ENCODE results near the gene C16orf82.
"Not testable (repeated sequence)": the region's sequence is repeated elsewhere in the genome, so short reads cannot be mapped to it uniquely, and the experiment has no call there.

Gene C16orf82

GRCh38 chr16:27066668-27067537, at the start of gene C16orf82:
Gene C16orf82, plus strand, starts transcription at chr16:27066927.
- DNase-seq (ENCODE audit: low spot score) = no peak

DNA sequence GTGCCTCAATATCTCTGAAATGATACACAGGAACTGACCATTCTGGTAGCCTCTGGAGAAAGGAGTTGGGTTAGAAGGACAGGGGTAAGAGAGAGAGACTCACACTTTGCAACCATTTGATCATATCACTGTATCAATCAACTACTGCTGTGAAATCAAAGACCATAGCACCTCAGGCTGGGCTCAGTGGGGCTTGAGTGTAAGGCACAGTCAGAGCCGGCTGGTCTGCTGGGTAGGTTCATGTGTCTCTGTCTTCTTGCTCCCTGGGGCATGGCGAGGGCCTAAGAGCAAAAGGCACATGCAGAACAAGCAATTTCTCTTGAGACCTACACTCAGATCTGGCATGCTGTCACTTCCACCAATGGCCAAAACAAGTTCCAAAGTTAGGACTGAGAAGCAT, 46.7 kb upstream of the C16orf82 start:
- DNase-seq (ENCODE audit: low spot score) = no peak

- no peak for DNase-seq (ENCODE audit: low spot score)
These were observed 42.7 kb upstream of the C16orf82 start for GRCh38 chr16:27024010-27024409.

DNA sequence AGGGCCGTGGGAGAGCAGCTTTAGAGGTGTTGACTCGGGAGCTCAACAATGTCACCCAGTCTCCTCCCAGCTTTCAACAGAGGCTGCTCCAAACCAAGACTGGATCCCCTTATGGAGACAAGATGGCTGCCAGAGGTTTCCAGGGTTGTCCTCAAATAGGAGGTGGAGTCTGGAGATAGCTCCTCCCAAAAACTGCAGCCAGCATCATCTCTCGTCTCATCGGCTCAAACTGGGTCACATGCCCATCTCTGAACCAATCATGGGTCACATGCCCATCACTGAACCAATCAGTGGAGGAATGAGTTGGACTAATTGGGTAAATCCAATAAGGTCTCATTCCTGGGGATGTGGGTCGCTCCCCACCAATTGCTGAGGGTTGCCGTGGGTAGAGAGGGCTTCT, 41.1 kb upstream of the C16orf82 start:
- no peak for DNase-seq (ENCODE audit: low spot score)

- no peak for DNase-seq (ENCODE audit: low spot score)
These were observed 38.8 kb upstream of the C16orf82 start for GRCh38 chr16:27027971-27028370.

- no peak for DNase-seq (ENCODE audit: low spot score)
These were observed 38.1 kb upstream of the C16orf82 start for GRCh38 chr16:27028591-27029110.

GRCh38 chr16:27029525-27029924, 37.2 kb upstream of the C16orf82 start:
- no peak for DNase-seq (ENCODE audit: low spot score)

DNA sequence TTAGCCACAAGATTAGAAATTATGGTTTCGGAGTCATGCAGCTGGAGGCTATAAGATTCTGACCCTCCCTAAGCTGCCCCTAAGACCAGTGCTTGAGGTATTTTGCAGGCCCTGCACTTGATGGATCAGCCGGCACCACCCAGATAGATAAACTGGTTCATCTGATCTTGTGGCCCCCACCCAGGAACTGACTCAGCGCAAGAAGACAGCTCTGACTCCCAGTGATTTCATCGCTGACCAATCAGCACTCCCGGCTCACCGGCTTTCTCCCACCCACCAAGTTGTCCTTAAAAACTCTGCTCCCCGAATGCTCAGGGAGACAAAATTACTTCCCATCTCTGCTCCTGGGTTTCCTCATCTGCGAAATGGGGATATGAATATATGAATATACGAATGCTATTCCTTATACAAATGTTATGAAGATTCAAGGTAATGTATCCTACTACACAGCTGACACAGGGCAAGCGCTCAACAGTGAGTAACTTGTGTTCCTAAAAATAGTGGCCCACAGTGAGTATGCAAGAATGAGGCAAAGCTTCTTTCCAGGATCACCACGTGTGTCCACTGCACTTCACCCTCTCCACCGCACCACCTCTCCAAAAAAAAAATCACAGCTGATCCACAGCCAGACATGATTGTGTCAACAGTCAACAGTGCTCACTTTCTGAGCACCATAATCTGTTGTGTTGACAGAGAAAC, 33.3 kb upstream of the C16orf82 start:
- DNase-seq (ENCODE audit: low spot score) = no peak

GRCh38 chr16:27040732-27041131, 26.0 kb upstream of the C16orf82 start:
- DNase-seq (ENCODE audit: low spot score) = no peak

- no peak for DNase-seq (ENCODE audit: low spot score)
These were observed 19.7 kb upstream of the C16orf82 start for GRCh38 chr16:27046958-27047518.

GRCh38 chr16:27048316-27048715, 18.4 kb upstream of the C16orf82 start:
- no peak for DNase-seq (ENCODE audit: low spot score)

- no peak for DNase-seq (ENCODE audit: low spot score)
These were observed 17.6 kb upstream of the C16orf82 start for GRCh38 chr16:27049117-27049516.

DNA sequence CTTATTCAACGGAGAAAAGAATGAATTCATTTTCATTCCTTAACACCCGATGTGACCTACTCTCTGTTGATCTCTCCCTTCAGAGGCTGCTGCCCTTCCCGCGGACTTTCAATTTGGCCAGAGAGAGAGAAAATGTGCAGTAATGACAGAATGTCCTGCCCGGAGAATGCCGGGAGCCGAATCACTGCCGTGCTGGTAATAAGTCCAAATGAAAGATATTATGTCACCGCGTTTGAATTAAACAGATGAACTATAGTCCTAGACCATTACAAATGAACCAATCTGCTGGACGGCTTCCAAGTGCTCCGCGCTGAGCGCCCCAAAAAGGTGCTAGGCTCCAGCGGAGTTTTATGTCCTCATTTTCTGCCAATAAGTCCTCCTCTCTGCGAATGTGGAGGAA, 14.7 kb upstream of the C16orf82 start:
- no peak for DNase-seq (ENCODE audit: low spot score)

DNA sequence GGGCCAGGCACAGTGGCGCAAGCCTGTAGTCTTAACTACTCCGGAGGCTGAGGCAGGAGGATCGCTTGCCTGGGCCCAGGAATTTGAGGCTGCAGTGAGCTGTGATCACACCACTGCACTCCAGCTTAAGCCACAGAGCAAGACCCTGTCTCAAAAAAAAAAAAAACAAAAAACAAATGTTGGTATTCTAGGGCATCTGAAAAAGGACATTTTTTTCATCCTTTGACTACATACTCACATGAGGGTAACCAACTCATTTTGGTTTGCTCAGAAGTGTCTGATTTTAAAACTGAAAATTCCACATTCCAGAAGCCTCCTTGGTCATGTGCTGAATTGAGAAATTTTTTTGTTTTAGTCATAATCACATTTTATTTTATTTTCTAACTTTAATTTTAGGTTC, 12.7 kb upstream of the C16orf82 start:
- no peak for DNase-seq (ENCODE audit: low spot score)

GRCh38 chr16:27058299-27058698, 8.4 kb upstream of the C16orf82 start:
- DNase-seq (ENCODE audit: low spot score) = no peak

GRCh38 chr16:27070776-27071175, 4.0 kb downstream of the C16orf82 start:
- no peak for DNase-seq (ENCODE audit: low spot score)

- DNase-seq (ENCODE audit: low spot score) = no peak
These were observed 7.0 kb downstream of the C16orf82 start for GRCh38 chr16:27073733-27074132.

DNA sequence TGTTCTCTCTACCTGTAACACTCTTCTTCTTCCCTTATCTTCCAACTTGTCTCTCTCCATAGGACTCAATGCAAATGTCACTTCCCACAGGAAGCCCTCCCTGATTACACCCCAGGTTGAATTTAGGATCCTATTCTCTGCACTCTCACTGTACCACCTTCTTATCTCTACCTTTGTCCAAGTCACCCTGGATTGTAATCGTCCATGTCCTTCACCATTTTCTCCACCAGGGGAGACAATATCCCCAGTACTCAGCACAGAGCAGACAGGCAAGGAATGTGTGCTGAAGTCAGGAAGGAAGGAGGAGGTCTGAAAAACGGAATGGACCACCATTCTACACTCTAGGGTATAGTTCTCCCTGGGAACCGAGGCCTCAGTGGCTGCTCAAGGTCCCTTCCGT, 14.2 kb downstream of the C16orf82 start:
- DNase-seq (ENCODE audit: low spot score) = no peak

DNA sequence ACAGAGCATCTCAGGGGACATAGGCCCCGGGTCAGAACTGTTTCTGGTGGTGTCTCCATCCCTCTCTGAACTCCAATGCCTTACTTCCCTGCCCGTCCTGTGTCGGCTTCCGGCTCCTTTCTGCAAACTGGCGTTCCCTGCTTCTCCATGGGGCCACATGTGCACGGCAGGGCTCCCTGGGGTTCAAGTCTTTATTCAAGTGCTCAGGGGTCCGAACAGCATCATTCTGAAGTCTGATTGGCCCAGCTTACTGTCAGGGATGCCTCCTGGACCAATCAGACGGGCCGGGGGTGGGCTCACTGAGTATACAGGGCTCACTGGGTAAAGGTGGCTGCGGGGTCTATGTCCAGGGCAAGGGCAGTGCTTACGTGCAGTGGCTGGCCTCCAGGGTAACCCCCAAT, 17.1 kb downstream of the C16orf82 start:
- no peak for DNase-seq (ENCODE audit: low spot score)

DNA sequence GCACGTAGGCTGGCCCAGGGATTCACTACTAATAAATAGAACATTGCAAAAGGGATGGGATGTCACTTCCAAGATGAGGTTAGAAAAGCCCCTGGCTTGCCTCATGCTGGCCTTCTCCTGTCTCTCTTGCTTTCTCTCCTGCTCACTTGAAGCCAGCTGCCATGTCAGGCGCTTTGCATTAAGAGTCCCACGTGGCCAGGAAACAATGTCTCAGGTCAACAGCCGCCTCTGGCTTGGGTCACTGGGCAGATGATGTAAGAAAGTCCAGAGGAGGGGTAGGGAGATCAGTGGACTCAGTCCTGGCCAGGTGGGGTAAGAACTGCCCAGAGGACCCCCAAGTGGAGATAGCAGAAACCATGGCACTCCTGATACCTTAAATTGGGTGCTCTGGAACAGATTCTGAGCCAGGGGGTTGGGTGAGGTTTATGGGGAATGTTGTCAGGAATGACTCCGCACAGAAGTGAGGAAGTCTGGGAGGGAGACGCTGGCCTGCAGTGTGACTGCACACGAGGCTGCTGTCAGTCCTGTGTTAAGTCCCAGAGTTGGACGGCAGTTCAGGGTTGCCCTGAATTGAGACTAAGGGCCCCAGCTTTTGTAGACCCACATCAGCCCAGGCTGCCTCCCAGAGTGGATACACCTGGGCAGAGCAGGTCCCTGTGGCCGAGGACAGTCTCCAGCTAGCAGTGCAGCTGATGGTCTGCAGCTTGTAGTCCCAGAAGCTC, 17.7 kb downstream of the C16orf82 start:
- DNase-seq (ENCODE audit: low spot score) = no peak

DNA sequence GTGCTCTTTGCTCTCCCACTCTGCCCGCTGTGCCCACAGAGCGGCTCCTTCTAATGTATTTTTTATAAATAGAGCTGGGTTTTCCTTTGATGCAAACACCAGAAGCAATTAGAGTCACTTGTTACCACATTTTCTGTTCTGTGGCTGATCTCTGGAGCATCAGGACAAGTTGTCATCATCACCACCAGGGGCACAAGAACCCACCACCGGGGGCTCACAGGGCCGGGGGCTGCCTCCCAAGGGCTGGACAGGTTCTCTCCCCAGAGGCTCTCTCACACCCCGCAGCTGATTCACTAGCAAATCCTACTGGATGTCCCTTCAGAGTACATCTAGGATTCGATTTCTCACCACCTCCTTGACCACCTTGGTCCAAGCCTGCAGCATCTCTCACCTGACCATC, 18.5 kb downstream of the C16orf82 start:
- DNase-seq (ENCODE audit: low spot score) = no peak

- DNase-seq (ENCODE audit: low spot score) = not testable (repeated sequence)
These were observed 19.3 kb downstream of the C16orf82 start for GRCh38 chr16:27086031-27086430.
